ENCODE data around the gene CPNE4.

CPNE4 gene

GRCh38 chr3:132016061-132017041 lies 18.5 kb downstream of the CPNE4 start:
- Histone ChIP-seq H3K9me3 (ENCODE audit: low read length) (no peaks in the 10 kb centered on the region), H3K4me1 (ENCODE audit: insufficient read depth, low read length) (no peaks in the 10 kb centered on the region), H3K9ac (ENCODE audit: low read length) (no peak overlapping the region), H3K27me3 (ENCODE audit: control insufficient read depth in 1 of 2, insufficient read depth in 2 of 2, low read length in 2 of 2) (no peaks in the 10 kb centered on the region), H3K4me3 (ENCODE audit: low read depth in 1 of 2, low read length in 2 of 2) (no peak overlapping the region), H3K27ac (ENCODE audit: low read depth, low read length) (no peak overlapping the region), H3K36me3 (ENCODE audit: insufficient read depth, low read length) (no peaks in the 10 kb centered on the region)

GRCh38 chr3:132014105-132014504 lies 20.7 kb downstream of the CPNE4 start:
- no peaks in the 10 kb centered on the region for H3K36me3 ChIP-seq (ENCODE audit: insufficient read depth, low read length)
- H3K4me1 ChIP-seq (ENCODE audit: insufficient read depth, low read length), result no peaks in the 10 kb centered on the region
- H3K4me3 ChIP-seq (ENCODE audit: low read depth in 1 of 2, low read length in 2 of 2), result no peak overlapping the region
- no peaks in the 10 kb centered on the region for H3K9me3 ChIP-seq (ENCODE audit: low read length)
- H3K27me3 ChIP-seq (ENCODE audit: control insufficient read depth in 1 of 2, insufficient read depth in 2 of 2, low read length in 2 of 2), result no peaks in the 10 kb centered on the region
- no peak overlapping the region for H3K27ac ChIP-seq (ENCODE audit: low read depth, low read length)
- H3K9ac ChIP-seq (ENCODE audit: low read length), result no peak overlapping the region

GRCh38 chr3:132009241-132009640 lies 25.6 kb downstream of the CPNE4 start:
- Histone ChIP-seq H3K27ac (ENCODE audit: low read depth, low read length) (no peak overlapping the region), H3K4me3 (ENCODE audit: low read depth in 1 of 2, low read length in 2 of 2) (no peak overlapping the region), H3K27me3 (ENCODE audit: control insufficient read depth in 1 of 2, insufficient read depth in 2 of 2, low read length in 2 of 2) (no peaks in the 10 kb centered on the region), H3K4me1 (ENCODE audit: insufficient read depth, low read length) (no peaks in the 10 kb centered on the region), H3K9ac (ENCODE audit: low read length) (no peak overlapping the region), H3K36me3 (ENCODE audit: insufficient read depth, low read length) (no peaks in the 10 kb centered on the region), H3K9me3 (ENCODE audit: low read length) (no peaks in the 10 kb centered on the region)

GRCh38 chr3:132008837-132009236 lies 26.0 kb downstream of the CPNE4 start:
- Histone ChIP-seq H3K9ac (ENCODE audit: low read length) (no peak overlapping the region), H3K4me1 (ENCODE audit: insufficient read depth, low read length) (no peaks in the 10 kb centered on the region), H3K27me3 (ENCODE audit: control insufficient read depth in 1 of 2, insufficient read depth in 2 of 2, low read length in 2 of 2) (no peaks in the 10 kb centered on the region), H3K27ac (ENCODE audit: low read depth, low read length) (no peak overlapping the region), H3K9me3 (ENCODE audit: low read length) (no peaks in the 10 kb centered on the region), H3K4me3 (ENCODE audit: low read depth in 1 of 2, low read length in 2 of 2) (no peak overlapping the region), H3K36me3 (ENCODE audit: insufficient read depth, low read length) (no peaks in the 10 kb centered on the region)

GRCh38 chr3:132007617-132008016 lies 27.2 kb downstream of the CPNE4 start:
- no peaks in the 10 kb centered on the region for H3K9me3 ChIP-seq (ENCODE audit: low read length)
- no peaks in the 10 kb centered on the region for H3K36me3 ChIP-seq (ENCODE audit: insufficient read depth, low read length)

GRCh38 chr3:132006605-132007204 lies 28.1 kb downstream of the CPNE4 start:
- Histone ChIP-seq H3K27ac (ENCODE audit: low read depth, low read length) (no peak overlapping the region), H3K9ac (ENCODE audit: low read length) (no peak overlapping the region), H3K36me3 (ENCODE audit: insufficient read depth, low read length) (no peaks in the 10 kb centered on the region), H3K4me1 (ENCODE audit: insufficient read depth, low read length) (no peaks in the 10 kb centered on the region), H3K9me3 (ENCODE audit: low read length) (no peaks in the 10 kb centered on the region), H3K4me3 (ENCODE audit: low read depth in 1 of 2, low read length in 2 of 2) (no peak overlapping the region), H3K27me3 (ENCODE audit: control insufficient read depth in 1 of 2, insufficient read depth in 2 of 2, low read length in 2 of 2) (no peaks in the 10 kb centered on the region)

More at GRCh38 chr3:132007617-132008016, 27.2 kb downstream of the CPNE4 start:
- H3K27me3 ChIP-seq (ENCODE audit: control insufficient read depth in 1 of 2, insufficient read depth in 2 of 2, low read length in 2 of 2), result no peaks in the 10 kb centered on the region
- no peak overlapping the region for H3K27ac ChIP-seq (ENCODE audit: low read depth, low read length)
- no peak overlapping the region for H3K4me3 ChIP-seq (ENCODE audit: low read depth in 1 of 2, low read length in 2 of 2)
- H3K4me1 ChIP-seq (ENCODE audit: insufficient read depth, low read length), result no peaks in the 10 kb centered on the region
- no peak overlapping the region for H3K9ac ChIP-seq (ENCODE audit: low read length)

- H3K36me3 ChIP-seq (ENCODE audit: insufficient read depth, low read length), result no peaks in the 10 kb centered on the region
These were observed 30.2 kb downstream of the CPNE4 start for GRCh38 chr3:132004571-132004970.

GRCh38 chr3:132003685-132004084 lies 31.1 kb downstream of the CPNE4 start:
- H3K36me3 ChIP-seq (ENCODE audit: insufficient read depth, low read length), result no peaks in the 10 kb centered on the region
- H3K4me1 ChIP-seq (ENCODE audit: insufficient read depth, low read length), result no peaks in the 10 kb centered on the region
- H3K4me3 ChIP-seq (ENCODE audit: low read depth in 1 of 2, low read length in 2 of 2), result no peak overlapping the region
- no peak overlapping the region for H3K9ac ChIP-seq (ENCODE audit: low read length)
- H3K9me3 ChIP-seq (ENCODE audit: low read length), result no peaks in the 10 kb centered on the region
- H3K27ac ChIP-seq (ENCODE audit: low read depth, low read length), result no peak overlapping the region
- no peaks in the 10 kb centered on the region for H3K27me3 ChIP-seq (ENCODE audit: control insufficient read depth in 1 of 2, insufficient read depth in 2 of 2, low read length in 2 of 2)

More at GRCh38 chr3:132004571-132004970, 30.2 kb downstream of the CPNE4 start:
- Histone ChIP-seq H3K27ac (ENCODE audit: low read depth, low read length) (no peak overlapping the region), H3K4me1 (ENCODE audit: insufficient read depth, low read length) (no peaks in the 10 kb centered on the region), H3K9me3 (ENCODE audit: low read length) (no peaks in the 10 kb centered on the region), H3K9ac (ENCODE audit: low read length) (no peak overlapping the region), H3K27me3 (ENCODE audit: control insufficient read depth in 1 of 2, insufficient read depth in 2 of 2, low read length in 2 of 2) (no peaks in the 10 kb centered on the region), H3K4me3 (ENCODE audit: low read depth in 1 of 2, low read length in 2 of 2) (no peak overlapping the region)

- Histone ChIP-seq H3K4me1 (ENCODE audit: insufficient read depth, low read length) (no peaks in the 10 kb centered on the region), H3K27me3 (ENCODE audit: control insufficient read depth in 1 of 2, insufficient read depth in 2 of 2, low read length in 2 of 2) (no peaks in the 10 kb centered on the region), H3K9ac (ENCODE audit: low read length) (no peak overlapping the region), H3K36me3 (ENCODE audit: insufficient read depth, low read length) (no peaks in the 10 kb centered on the region), H3K9me3 (ENCODE audit: low read length) (no peaks in the 10 kb centered on the region), H3K27ac (ENCODE audit: low read depth, low read length) (no peak overlapping the region), H3K4me3 (ENCODE audit: low read depth in 1 of 2, low read length in 2 of 2) (no peak overlapping the region)
These were observed 32.8 kb downstream of the CPNE4 start for GRCh38 chr3:132001999-132002398.

- Histone ChIP-seq H3K4me3 (ENCODE audit: low read depth in 1 of 2, low read length in 2 of 2) (no peak overlapping the region), H3K36me3 (ENCODE audit: insufficient read depth, low read length) (no peaks in the 10 kb centered on the region), H3K4me1 (ENCODE audit: insufficient read depth, low read length) (no peaks in the 10 kb centered on the region), H3K9me3 (ENCODE audit: low read length) (no peaks in the 10 kb centered on the region), H3K9ac (ENCODE audit: low read length) (no peak overlapping the region), H3K27ac (ENCODE audit: low read depth, low read length) (no peak overlapping the region), H3K27me3 (ENCODE audit: control insufficient read depth in 1 of 2, insufficient read depth in 2 of 2, low read length in 2 of 2) (no peaks in the 10 kb centered on the region)
These were observed 33.8 kb downstream of the CPNE4 start for GRCh38 chr3:132001036-132001435.

GRCh38 chr3:131998027-131998426 lies 36.8 kb downstream of the CPNE4 start:
- Histone ChIP-seq H3K4me3 (ENCODE audit: low read depth in 1 of 2, low read length in 2 of 2) (no peak overlapping the region), H3K36me3 (ENCODE audit: insufficient read depth, low read length) (no peaks in the 10 kb centered on the region), H3K27me3 (ENCODE audit: control insufficient read depth in 1 of 2, insufficient read depth in 2 of 2, low read length in 2 of 2) (no peaks in the 10 kb centered on the region), H3K9ac (ENCODE audit: low read length) (no peak overlapping the region), H3K4me1 (ENCODE audit: insufficient read depth, low read length) (no peaks in the 10 kb centered on the region), H3K27ac (ENCODE audit: low read depth, low read length) (no peak overlapping the region), H3K9me3 (ENCODE audit: low read length) (no peaks in the 10 kb centered on the region)
